A549 (cell line): ENCODE data around the gene GHRHR. TPM values are rescaled to one million over a fixed set of nuclear protein-coding genes. Genes with fewer than 3 reads are reported as not detected.

Experiments
- ATAC-seq, 2 experiments: fragments of 200-7000 bp in 1 of 2; fragments of >200 bp in 1 of 2; cut with Nextera tagmentation in 1 of 2; cut with Tn5 transposase in 1 of 2; 3 replicates each; pipeline versions ENCODE4 v1.8.0 to v1.9.1; 2018 to 2020; ENCODE audit warnings: mild to moderate bottlenecking in 1 of 2, moderate library complexity in 1 of 2
- CTCF ChIA-PET: fragments of 300-600 bp; sonication (Branson Sonifier 250); formaldehyde crosslinking; extraction: SDS; loops from one replicate; lab custom pipeline; 2021; ENCODE audit warnings: antibody characterized with exemption, inconsistent platforms; lab: Yijun Ruan, JAX
- POLR2A ChIA-PET: fragments of 350-600 bp; formaldehyde crosslinking; extraction: SDS; loops from one replicate; lab custom pipeline; 2021; ENCODE audit warnings: antibody characterized with exemption, inconsistent platforms; lab: Yijun Ruan, JAX
- DNase-seq, 2 experiments: peaks; one replicate each; pipeline versions ENCODE4 v3.0.0 to v3.0.0-alpha.2; 2011 to 2016; ENCODE audit warnings: low read depth in 1 of 2, low spot score in 1 of 2
- FAIRE-seq: peaks from 2 replicates; lab custom pipeline; 2011; peaks lifted over from hg19 to GRCh38; lab: Jason Lieb, UNC
- H3K27ac ChIP-seq, 2 experiments: fragments of >200 bp; sonication (Bioruptor Twin); formaldehyde crosslinking; 3 replicates each; pipeline ENCODE4 v1.5.1; 2016 to 2017
- H3K4me1 ChIP-seq: fragments of >200 bp; sonication (Bioruptor Twin); formaldehyde crosslinking; 3 replicates; pipeline ENCODE4 v1.6.1; 2016
- H3K4me2 ChIP-seq: fragments of >200 bp; sonication (Bioruptor Twin); formaldehyde crosslinking; 3 replicates; pipeline ENCODE4 v1.6.1; 2016
- H3K4me3 ChIP-seq: fragments of >200 bp; sonication (Bioruptor Twin); formaldehyde crosslinking; 3 replicates; pipeline ENCODE4 v1.5.1; 2016
- H3K9me3 ChIP-seq: fragments of >200 bp; sonication (Bioruptor Twin); formaldehyde crosslinking; 3 replicates; pipeline ENCODE4 v1.6.1; 2016
- ATOH8 ChIP-seq: fragments of 250-450 bp; sonication (Bioruptor Pico); IDR thresholded peaks from 2 replicates; pipeline ENCODE4 v1.5.0; 2020; ENCODE audit warnings: low read depth, mild to moderate bottlenecking, moderate library complexity
- BCL3 ChIP-seq: fragments of >200 bp; sonication (Bioruptor Twin); formaldehyde crosslinking; IDR thresholded peaks from 3 replicates; pipeline ENCODE4 v1.6.1; 2016
- CBX2 ChIP-seq: fragments of 200-600 bp; sonication (generic); IDR thresholded peaks from 2 replicates; pipeline ENCODE4 v1.6.1; 2016; ENCODE audit warnings: low read depth, mild to moderate bottlenecking, borderline replicate concordance
- CHD2 ChIP-seq: fragments of 150-350 bp; IDR thresholded peaks from 2 replicates; pipeline ENCODE4 v1.6.1; 2014; ENCODE audit warnings: low read length; ENCODE audit not compliant: partially characterized antibody
- EHF ChIP-seq: fragments of 250-450 bp; sonication (Bioruptor Pico); IDR thresholded peaks from 2 replicates; pipeline ENCODE4 v1.5.0; 2020; ENCODE audit warnings: mild to moderate bottlenecking
- GATA3 ChIP-seq: IDR thresholded peaks from 2 replicates; pipeline ENCODE4 v1.6.1; 2012; ENCODE audit warnings: borderline replicate concordance
- HDAC2 ChIP-seq: fragments of 200-600 bp; sonication (generic); IDR thresholded peaks from 2 replicates; pipeline ENCODE4 v1.6.1; 2016
- HMGXB4 ChIP-seq: fragments of 250-450 bp; sonication (Bioruptor Pico); IDR thresholded peaks from 2 replicates; pipeline ENCODE4 v1.5.0; 2021; ENCODE audit warnings: mild to moderate bottlenecking, moderate library complexity, borderline replicate concordance
- JUN ChIP-seq, 2 experiments: fragments of >200 bp; sonication (Bioruptor Twin); formaldehyde crosslinking; IDR thresholded peaks; 2 replicates in 1 of 2; 3 replicates in 1 of 2; pipeline ENCODE4 v1.6.1; 2016 to 2017
- MAFK ChIP-seq: fragments of 450-650 bp; IDR thresholded peaks from 2 replicates; pipeline ENCODE4 v1.6.1; 2014; ENCODE audit not compliant: partially characterized antibody
- MAX ChIP-seq: IDR thresholded peaks from 2 replicates; pipeline ENCODE4 v1.6.1; 2012
- MAZ ChIP-seq: fragments of 150-350 bp; IDR thresholded peaks from 2 replicates; pipeline ENCODE4 v1.6.1; 2014; ENCODE audit warnings: antibody characterized with exemption, low read depth, low read length, borderline replicate concordance
- NFE2L2 ChIP-seq: fragments of 150-350 bp; conservative IDR thresholded peaks from 2 replicates; pipeline ENCODE4 v1.6.1; 2014; ENCODE audit warnings: low read length
- NR3C1 ChIP-seq: fragments of >200 bp; sonication (Bioruptor Twin); formaldehyde crosslinking; IDR thresholded peaks from 3 replicates; pipeline ENCODE4 v1.6.1; 2017
- PBX3 ChIP-seq: IDR thresholded peaks from 2 replicates; pipeline ENCODE4 v1.6.1; 2012
- POLR2A ChIP-seq: IDR thresholded peaks from 2 replicates; pipeline ENCODE4 v1.6.1; 2012; ENCODE audit warnings: mild to moderate bottlenecking, low read length
- RCOR1 ChIP-seq: fragments of 150-350 bp; IDR thresholded peaks from 2 replicates; pipeline ENCODE4 v1.6.1; 2014; ENCODE audit warnings: antibody characterized with exemption, low read length, low read depth
- RFX5 ChIP-seq: fragments of 450-650 bp; IDR thresholded peaks from 2 replicates; pipeline ENCODE4 v1.7.1; 2014; ENCODE audit warnings: antibody characterized with exemption, mild to moderate bottlenecking, moderate library complexity
- SMC3 ChIP-seq: fragments of >200 bp; sonication (Bioruptor Twin); formaldehyde crosslinking; IDR thresholded peaks from 3 replicates; pipeline ENCODE4 v1.6.1; 2018; ENCODE audit warnings: inconsistent platforms
- ZC3H11A ChIP-seq: fragments of 450-650 bp; IDR thresholded peaks from 2 replicates; pipeline ENCODE4 v1.6.1; 2014; ENCODE audit warnings: antibody characterized with exemption, mild to moderate bottlenecking
- ZFP36 ChIP-seq: fragments of 450-650 bp; IDR thresholded peaks from 2 replicates; pipeline ENCODE4 v1.6.1; 2014; ENCODE audit warnings: borderline replicate concordance; ENCODE audit not compliant: partially characterized antibody
- WGBS: methylation state at CpG from one replicate; pipeline ENCODE4 v1.1.6; 2017; ENCODE audit errors: missing lambda C conversion rate; 5-methylcytosine and 5-hydroxymethylcytosine counted together
- polyA plus RNA-seq, 4 experiments: library from polyadenylated mRNA; depleted of rRNA in 3 of 4; stranded (reverse); fragments of >200 nt; fragmentation: RNase III in 1 of 4; extraction: RNeasy Plus Mini Kit Qiagen cat#74134 plus additional on column Dnase treatment in 1 of 4; gene quantifications; 2 replicates in 3 of 4; 3 replicates in 1 of 4; pipeline ENCODE4 v1.2.3, GENCODE V29; 2011 to 2017

GHRHR gene
- polyA plus RNA-seq, 2 of the 4 experiments (the other 2 are of a cell fraction): not detected

- DNase-seq (no peak), FAIRE-seq (no peak), ATAC-seq (no peak)
- Histone ChIP-seq H3K4me3 (no peak overlapping the region), H3K27ac (no peak overlapping the region), H3K4me2 (no peak overlapping the region), H3K4me1 (no peaks in the 10 kb centered on the region), H3K9me3 (no peaks in the 10 kb centered on the region)
- 69% methylated on average over 7 of the region's 7 CpGs for WGBS
- TF ChIP-seq RCOR1 (no peak), HDAC2 (no peak), CHD2 (no peak), ZFP36 (no peak), HMGXB4 (no peak), MAX (no peak), GATA3 (no peak), CBX2 (no peak), SMC3 (no peak), ZC3H11A (no peak), JUN (IDR thresholded peaks at IDR 0.05) (no peak), POLR2A (no peak), EHF (no peak), BCL3 (no peak)
- CTCF ChIA-PET: interaction anchor here (0.7 to 8.6 kb wide), 4 partner anchors 13 to 196 kb away, joined by 3 to 55 read pairs (median 6); no protein-coding TSS in a partner anchor
- POLR2A ChIA-PET: no interaction called here
Measured at GRCh38 chr7:30997316-30997715, 33.6 kb downstream of the GHRHR start.

- ATAC-seq (no peak), FAIRE-seq (no peak)
- POLR2A ChIA-PET: no interaction called here
- WGBS: 49% methylated on average over 6 of the region's 10 CpGs
- CTCF ChIA-PET: interaction anchor here (2.4 to 8.6 kb wide), 2 partner anchors 14 to 125 kb away, joined by 8 to 55 read pairs; no protein-coding TSS in a partner anchor
- TF ChIP-seq ATOH8 (CRISPR knock-in tag) (no peak), ZC3H11A (no peak), PBX3 (no peak), RFX5 (no peak), MAFK (no peak), HDAC2 (no peak), MAZ (no peak), NFE2L2 (no peak), NR3C1 (no peak)
- TF ChIP-seq, all 56 proteins: peak for 0
- Histone ChIP-seq H3K9me3 (no peaks in the 10 kb centered on the region), H3K4me3 (no peak overlapping the region), H3K4me2 (no peak overlapping the region), H3K27ac (no peak overlapping the region), H3K4me1 (no peaks in the 10 kb centered on the region)
- DNase-seq: no peak
Measured at GRCh38 chr7:30998180-30998579, 34.4 kb downstream of the GHRHR start.

GRCh38 chr7:31000161-31000693 is 36.5 kb downstream of the GHRHR start:
- ATAC-seq (no peak), DNase-seq (no peak)
- no peaks in the 10 kb centered on the region for H3K4me1 ChIP-seq
- WGBS: 74% methylated on average over 9 of the region's 9 CpGs
- no peak overlapping the region for H3K4me2 ChIP-seq
- no peak overlapping the region for H3K27ac ChIP-seq
- POLR2A ChIA-PET: no interaction called here
- CTCF ChIA-PET: interaction anchor here (1.7 kb wide), 1 partner anchor 122 kb away, joined by 5 read pairs; no protein-coding TSS in a partner anchor
- no peak for TF ChIP-seq HMGXB4
- TF ChIP-seq, all 56 proteins: peak for 0
- FAIRE-seq: no peak
- H3K4me3 ChIP-seq: no peak overlapping the region
- no peaks in the 10 kb centered on the region for H3K9me3 ChIP-seq
